Endothelial cell of umbilical vein (primary cell): ENCODE data around the gene BCAR1. TPM values are rescaled to one million over a fixed set of nuclear protein-coding genes. Genes with fewer than 3 reads are reported as not detected.

Source experiments
- BruUV-seq: library from RNA; stranded (reverse); fragments of 400-500 nt; replicated peaks from 2 replicates; lab custom pipeline; 2021; lab: Mats Ljungman, UMichigan
- CTCF ChIA-PET: fragments of 300-600, 350-600 bp; sonication (Branson Sonifier 250); formaldehyde crosslinking; loops from one replicate; lab custom pipeline; 2021; ENCODE audit warnings: antibody characterized with exemption, inconsistent platforms; lab: Charles Lee
- POLR2A ChIA-PET: fragments of 300-600, 350-600 bp; sonication (Branson Sonifier 250); formaldehyde crosslinking; loops from one replicate; lab custom pipeline; 2021; ENCODE audit warnings: antibody characterized with exemption, inconsistent platforms; lab: Charles Lee
- DNase-seq: peaks from one replicate; pipeline ENCODE4 v3.0.0-alpha.2; 2011; ENCODE audit warnings: low read depth, low spot score
- FAIRE-seq: peaks from 2 replicates; lab custom pipeline; 2011; peaks lifted over from hg19 to GRCh38; lab: Jason Lieb, UNC
- H2AFZ ChIP-seq: 2 replicates; pipeline ENCODE4 v1.6.0; 2012; ENCODE audit warnings: low read depth, low read length, control low read depth, inconsistent platforms
- H3K27ac ChIP-seq: 2 replicates; pipeline ENCODE4 v1.5.1; 2011; ENCODE audit warnings: low read depth, mild to moderate bottlenecking, control low read depth, low read length, moderate library complexity; ENCODE audit not compliant: insufficient read depth
- H3K27me3 ChIP-seq, 2 experiments: 2 replicates each; pipeline versions ENCODE4 v1.6.0 to v1.6.1; 2011; ENCODE audit warnings: low read length in 2 of 2, mixed read lengths in 1 of 2; ENCODE audit not compliant: control insufficient read depth in 2 of 2, insufficient read depth in 2 of 2
- H3K36me3 ChIP-seq, 2 experiments: 2 replicates in 1 of 2; 3 replicates in 1 of 2; pipeline ENCODE4 v1.5.1; 2011; ENCODE audit warnings: low read length in 2 of 2, mild to moderate bottlenecking in 1 of 2, moderate library complexity in 1 of 2; ENCODE audit not compliant: control insufficient read depth in 2 of 2, insufficient read depth in 2 of 2; ENCODE audit errors: extremely low read depth in 1 of 2
- H3K4me1 ChIP-seq: 3 replicates; pipeline ENCODE4 v1.5.1; 2011; ENCODE audit warnings: mild to moderate bottlenecking, low read length; ENCODE audit not compliant: control insufficient read depth, insufficient read depth; ENCODE audit errors: extremely low read depth
- H3K4me2 ChIP-seq: 2 replicates; pipeline ENCODE4 v1.6.1; 2011; ENCODE audit warnings: low read length, control low read depth, mixed read lengths; ENCODE audit not compliant: insufficient read depth
- H3K4me3 ChIP-seq, 3 experiments: fragments of 200-600 bp in 1 of 3; sonication (generic), shearing (Covaris generic) in 1 of 3; replicated peaks in 1 of 3; 2 replicates each; pipeline ENCODE4 v1.5.1; 2011 to 2016; ENCODE audit warnings: control low read depth in 3 of 3, low read length in 3 of 3, mild to moderate bottlenecking in 2 of 3, inconsistent platforms in 1 of 3, low read depth in 1 of 3, moderate library complexity in 1 of 3; ENCODE audit not compliant: insufficient read depth in 1 of 3
- H3K79me2 ChIP-seq: 2 replicates; pipeline ENCODE4 v1.6.0; 2012; ENCODE audit warnings: low read length, inconsistent platforms; ENCODE audit not compliant: control insufficient read depth, insufficient read depth
- H3K9ac ChIP-seq: replicated peaks from 2 replicates; pipeline ENCODE3; 2011; ENCODE audit warnings: low read length, control low read depth; ENCODE audit not compliant: insufficient read depth; ENCODE audit errors: extremely low read depth
- H3K9me1 ChIP-seq: replicated peaks from 3 replicates; pipeline ENCODE4 v1.6.0; 2011; ENCODE audit warnings: mild to moderate bottlenecking, low read length; ENCODE audit not compliant: control insufficient read depth, insufficient read depth; ENCODE audit errors: extremely low read depth
- H3K9me3 ChIP-seq: replicated peaks from 2 replicates; pipeline ENCODE4 v1.5.1; 2012; ENCODE audit warnings: low read length, inconsistent platforms; ENCODE audit not compliant: control insufficient read depth, insufficient read depth
- H4K20me1 ChIP-seq: replicated peaks from 2 replicates; pipeline ENCODE3; 2011; ENCODE audit warnings: mild to moderate bottlenecking, low read length; ENCODE audit not compliant: control insufficient read depth, insufficient read depth; ENCODE audit errors: extremely low read depth
- CTCF ChIP-seq, 2 donors: IDR thresholded peaks; 1 replicate in 1 of 2; 2 replicates in 1 of 2; pipeline ENCODE4 v1.5.1; 2011; ENCODE audit warnings: low read length in 2 of 2, mild to moderate bottlenecking in 2 of 2, moderate library complexity in 2 of 2, control low read depth in 1 of 2, inconsistent platforms in 1 of 2, low read depth in 1 of 2; ENCODE audit not compliant: insufficient read depth in 1 of 2; ENCODE audit errors: extremely low read depth in 1 of 2
- EZH2 ChIP-seq: IDR thresholded peaks from 2 replicates; pipeline ENCODE4 v1.6.1; 2012; ENCODE audit warnings: borderline replicate concordance, low read depth, mild to moderate bottlenecking, moderate library complexity, low read length, inconsistent platforms; ENCODE audit not compliant: severe bottlenecking
- FOS ChIP-seq: IDR thresholded peaks from 2 replicates; pipeline ENCODE4 v1.6.1; 2011; ENCODE audit warnings: mild to moderate bottlenecking, low read length, moderate library complexity, borderline replicate concordance; ENCODE audit not compliant: insufficient read depth
- GATA2 ChIP-seq: IDR thresholded peaks from 2 replicates; pipeline ENCODE4 v1.7.0; 2011; ENCODE audit warnings: low read depth, mild to moderate bottlenecking, moderate library complexity, mixed read lengths, low read length; ENCODE audit not compliant: insufficient read length, insufficient read depth
- JUN ChIP-seq: IDR thresholded peaks from 2 replicates; pipeline ENCODE4 v1.6.1; 2011; ENCODE audit warnings: borderline replicate concordance, low read depth; ENCODE audit not compliant: insufficient read length, insufficient read depth
- MYC ChIP-seq: IDR thresholded peaks from one replicate; pipeline ENCODE4 v1.6.1; 2011; ENCODE audit warnings: mild to moderate bottlenecking, low read depth, low read length
- POLR2A ChIP-seq: IDR thresholded peaks from 2 replicates; pipeline ENCODE4 v1.6.1; 2012; ENCODE audit warnings: low read depth, mild to moderate bottlenecking, control low read depth, low read length
- POLR2AphosphoS5 ChIP-seq: IDR thresholded peaks from 2 replicates; pipeline ENCODE4 v1.6.1; 2012; ENCODE audit warnings: low read depth, mild to moderate bottlenecking, control low read depth, low read length, moderate library complexity; ENCODE audit not compliant: insufficient read depth
- dilution Hi-C: fragments of 300-500 bp; cut with MboI; formaldehyde crosslinking; loops from one replicate; pipeline ENCODE4 v1.15.0; 2019; ENCODE audit warnings: low sequenced_read_pairs; ENCODE audit not compliant: extremely low pct_ligation_motif_present
- intact Hi-C: fragments of 100-400 bp; cut with micrococcal nuclease; formaldehyde crosslinking; loops from one replicate; pipeline ENCODE4 v1.10.0; 2022
- polyA plus RNA-seq, 4 experiments: library from polyadenylated mRNA; depleted of rRNA in 3 of 4; stranded (reverse) in 3 of 4; unstranded in 1 of 4; fragments of >200 nt; gene quantifications; 2 replicates each; pipeline versions ENCODE4 v1.2.1 to v1.2.3, GENCODE V29; 2011 to 2012; ENCODE audit warnings: missing spikeins in 1 of 4
- total RNA-seq: library from RNA; stranded (reverse); gene quantifications from 2 replicates; pipeline ENCODE4 v1.2.3, GENCODE V29; 2021
- TF ChIP-seq, protein P1 (sequence below): IDR thresholded peaks from 2 replicates; pipeline ENCODE4 v1.6.1; 2011; ENCODE audit not compliant: insufficient read depth, insufficient read length

BCAR1 gene
- total and polyA plus RNA-seq, 2 donors (not counting 3 experiments of a cell fraction or from before 2014, with no cell fraction given) = 171 to 267 TPM

- peak; percentile 93 for FAIRE-seq
- intact Hi-C loops = loop anchor here (1.0 to 2.0 kb wide), 5 partner anchors 16 to 53 kb away; no protein-coding TSS in a partner anchor
- POLR2A ChIA-PET = no interaction called here
Observed at GRCh38 chr16:75289189-75289588, 37.8 kb upstream of the BCAR1 start.

More at GRCh38 chr16:75289189-75289588, 37.8 kb upstream of the BCAR1 start:
- Histone ChIP-seq H3K4me3 (no peak overlapping the region), H3K9me1 (no peaks in the 10 kb centered on the region), H3K27me3 (no peaks in the 10 kb centered on the region), H3K79me2 (no peaks in the 10 kb centered on the region), H3K9ac (no peak overlapping the region), H3K4me2 (peak overlapping the region; percentile 46), H2AFZ (no peak overlapping the region), H3K9me3 (no peaks in the 10 kb centered on the region), H4K20me1 (no peaks in the 10 kb centered on the region), H3K36me3 (no peaks in the 10 kb centered on the region), H3K4me1 (peaks cover 27% of the 10 kb centered on the region), H3K27ac (peak overlapping the region; percentile 72)
- CTCF ChIA-PET = interaction anchor here (0.8 to 3.0 kb wide), 7 partner anchors 8 to 113 kb away, joined by 3 to 9 read pairs (median 6); no protein-coding TSS in a partner anchor
- TF ChIP-seq FOS (peak; percentile 92), CTCF (IDR thresholded peaks at IDR 0.05; ENCODE audit: extremely low read depth in 1 of 2, insufficient read depth in 1 of 2, low read depth in 1 of 2, low read length in 2 of 2) (no peak), POLR2A (no peak), POLR2AphosphoS5 (peak; percentile 69), MYC (peak; percentile 24), JUN (peak; percentile 97), EZH2 (no peak), GATA2 (peak; percentile 81)
- TF ChIP-seq, protein P1, sequence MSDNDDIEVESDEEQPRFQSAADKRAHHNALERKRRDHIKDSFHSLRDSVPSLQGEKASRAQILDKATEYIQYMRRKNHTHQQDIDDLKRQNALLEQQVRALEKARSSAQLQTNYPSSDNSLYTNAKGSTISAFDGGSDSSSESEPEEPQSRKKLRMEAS = no peak
- peak; percentile 88 for DNase-seq
- no TSS peak for BruUV-seq
- dilution Hi-C loops = no loop called here
